OCI-LY1 (cell line): ENCODE measurements around the gene FAM162B.
"Not testable (repeated sequence)": the region's sequence is repeated elsewhere in the genome, so short reads cannot be mapped to it uniquely, and the experiment has no call there.

Experiments
- H2AFZ ChIP-seq: fragments of 200-600 bp; sonication (generic), shearing (Covaris generic); 2 replicates; pipeline ENCODE4 v1.6.0; 2014; ENCODE audit warnings: antibody characterized with exemption, mild to moderate bottlenecking, low read length
- H3F3A ChIP-seq: fragments of 200-600 bp; sonication (generic), shearing (Covaris generic); 2 replicates; pipeline ENCODE4 v1.6.0; 2014; ENCODE audit warnings: mild to moderate bottlenecking, antibody characterized with exemption, low read length, moderate library complexity; ENCODE audit not compliant: insufficient read depth
- H3K27ac ChIP-seq: fragments of 200-600 bp; sonication (generic); 2 replicates; pipeline ENCODE4 v1.5.1; 2014; ENCODE audit warnings: low read length, mixed run types, mild to moderate bottlenecking, low read depth; ENCODE audit not compliant: poor library complexity, severe bottlenecking
- H3K27me3 ChIP-seq: fragments of 200-600 bp; sonication (generic); 2 replicates; pipeline ENCODE4 v1.6.0; 2014; ENCODE audit warnings: antibody characterized with exemption, mild to moderate bottlenecking, low read length, moderate library complexity; ENCODE audit not compliant: insufficient read depth
- H3K36me3 ChIP-seq: fragments of 200-600 bp; sonication (generic); 2 replicates; pipeline ENCODE4 v1.6.1; 2014; ENCODE audit warnings: mild to moderate bottlenecking, antibody characterized with exemption, low read length, moderate library complexity, mixed read lengths; ENCODE audit not compliant: insufficient read depth
- H3K4me1 ChIP-seq: fragments of 200-600 bp; sonication (generic); 2 replicates; pipeline ENCODE4 v1.5.1; 2014; ENCODE audit warnings: mild to moderate bottlenecking, low read length, moderate library complexity; ENCODE audit not compliant: insufficient read depth, severe bottlenecking
- H3K4me2 ChIP-seq: fragments of 200-600 bp; sonication (generic), shearing (Covaris generic); 2 replicates; pipeline ENCODE4 v1.6.1; 2014; ENCODE audit warnings: low read length
- H3K4me3 ChIP-seq: fragments of 200-600 bp; sonication (generic); 2 replicates; pipeline ENCODE4 v1.5.1; 2014; ENCODE audit warnings: low read length, low read depth, mild to moderate bottlenecking, mixed read lengths; ENCODE audit not compliant: poor library complexity, severe bottlenecking
- H3K79me2 ChIP-seq: fragments of 200-600 bp; shearing (Covaris generic); 2 replicates; pipeline ENCODE4 v1.6.1; 2016; ENCODE audit warnings: mixed run types, low read length, mixed read lengths; ENCODE audit not compliant: insufficient read depth
- H3K9ac ChIP-seq: fragments of 200-600 bp; sonication (generic), shearing (Covaris generic); 2 replicates; pipeline ENCODE4 v1.6.1; 2014; ENCODE audit warnings: mild to moderate bottlenecking, low read length, mixed read lengths
- H3K9me2 ChIP-seq: fragments of 200-600 bp; sonication (generic), shearing (Covaris generic); 2 replicates; pipeline ENCODE4 v1.6.1; 2014; ENCODE audit warnings: low read depth, mild to moderate bottlenecking, low read length, mixed read lengths
- H3K9me3 ChIP-seq: fragments of 200-600 bp; shearing (Covaris generic); 2 replicates; pipeline ENCODE4 v1.6.1; 2014; ENCODE audit warnings: low read length, mixed read lengths
- H4K20me1 ChIP-seq: fragments of 200-600 bp; sonication (generic), shearing (Covaris generic); 2 replicates; pipeline ENCODE4 v1.6.0; 2016; ENCODE audit warnings: mild to moderate bottlenecking, low read length; ENCODE audit not compliant: insufficient read depth
- CTCF ChIP-seq: fragments of 200-600 bp; sonication (generic), shearing (Covaris generic); IDR thresholded peaks from 2 replicates; pipeline ENCODE4 v1.5.1; 2017; ENCODE audit warnings: mild to moderate bottlenecking, antibody characterized with exemption, low read length, moderate library complexity, mixed read lengths
- EZH2 ChIP-seq: fragments of 200-600 bp; sonication (generic), shearing (Covaris generic); IDR thresholded peaks from 2 replicates; pipeline ENCODE4 v1.8.0; 2017; ENCODE audit warnings: borderline replicate concordance, mixed run types, mild to moderate bottlenecking, antibody characterized with exemption, low read length, moderate library complexity, mixed read lengths

FAM162B gene

GRCh38 chr6:116705917-116706316 is 59.6 kb downstream of the FAM162B start:
- Histone ChIP-seq H3K9me3 (no peaks in the 10 kb centered on the region), H3K79me2 (no peaks in the 10 kb centered on the region), H3K9me2 (no peaks in the 10 kb centered on the region), H3K27ac (no peak overlapping the region), H3K4me3 (no peak overlapping the region), H3K9ac (no peak overlapping the region), H3K4me1 (no peaks in the 10 kb centered on the region), H3K4me2 (no peak overlapping the region), H3K27me3 (no peaks in the 10 kb centered on the region), H3F3A (no peaks in the 10 kb centered on the region), H4K20me1 (no peaks in the 10 kb centered on the region), H3K36me3 (peaks cover 53% of the 10 kb centered on the region), H2AFZ (no peak overlapping the region)
- TF ChIP-seq EZH2 (no peak), CTCF (no peak)

DNA sequence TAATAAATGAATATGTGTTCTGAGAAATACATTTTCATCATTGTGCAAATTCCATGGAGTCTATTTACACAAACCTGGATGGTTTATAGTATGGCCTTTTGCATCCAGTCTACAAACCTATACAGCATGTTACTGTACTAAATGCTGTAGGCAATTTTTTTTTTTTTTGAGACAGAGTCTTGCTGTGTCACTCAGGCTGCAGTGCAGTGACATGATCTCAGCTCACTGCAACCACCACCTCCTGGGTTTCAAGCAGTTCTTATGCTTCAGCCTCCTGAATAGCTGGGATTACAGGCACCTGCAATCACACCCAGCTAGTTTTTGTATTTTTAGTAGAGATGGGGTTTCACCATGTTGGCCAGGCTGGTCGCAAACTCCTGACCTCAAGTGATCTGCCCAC is 61.6 kb downstream of the FAM162B start:
- H3K4me1 ChIP-seq, H3K4me2 ChIP-seq, H3K27ac ChIP-seq, H3K9me3 ChIP-seq, H3F3A ChIP-seq, H3K9ac ChIP-seq, H4K20me1 ChIP-seq, H2AFZ ChIP-seq, H3K79me2 ChIP-seq, H3K27me3 ChIP-seq, H3K9me2 ChIP-seq, H3K4me3 ChIP-seq: not testable (repeated sequence)
- peaks cover 66% of the 10 kb centered on the region for H3K36me3 ChIP-seq
